Tibial nerve (tissue), 4 donors: ENCODE results near the gene SRRM5.

Experiments used
- CTCF ChIP-seq, 5 experiments: fragments of 200-600 bp in 3 of 5; fragments of 450-650 bp in 2 of 5; sonication (generic) in 3 of 5; IDR thresholded peaks; one replicate each; pipeline ENCODE4 v1.5.1; 2016 to 2019; ENCODE audit warnings: antibody characterized with exemption in 5 of 5, mild to moderate bottlenecking in 3 of 5, moderate library complexity in 2 of 5
- EP300 ChIP-seq, 2 donors: sonication (generic); formaldehyde crosslinking; IDR thresholded peaks; one replicate each; pipeline ENCODE4 v1.6.1; 2017; ENCODE audit warnings: antibody characterized with exemption in 2 of 2, mild to moderate bottlenecking in 1 of 2
- POLR2A ChIP-seq, 2 donors: fragments of 450-650 bp; IDR thresholded peaks; one replicate each; pipeline ENCODE4 v1.6.1; 2017; ENCODE audit warnings: antibody characterized with exemption in 2 of 2, mild to moderate bottlenecking in 2 of 2, moderate library complexity in 2 of 2

DNA sequence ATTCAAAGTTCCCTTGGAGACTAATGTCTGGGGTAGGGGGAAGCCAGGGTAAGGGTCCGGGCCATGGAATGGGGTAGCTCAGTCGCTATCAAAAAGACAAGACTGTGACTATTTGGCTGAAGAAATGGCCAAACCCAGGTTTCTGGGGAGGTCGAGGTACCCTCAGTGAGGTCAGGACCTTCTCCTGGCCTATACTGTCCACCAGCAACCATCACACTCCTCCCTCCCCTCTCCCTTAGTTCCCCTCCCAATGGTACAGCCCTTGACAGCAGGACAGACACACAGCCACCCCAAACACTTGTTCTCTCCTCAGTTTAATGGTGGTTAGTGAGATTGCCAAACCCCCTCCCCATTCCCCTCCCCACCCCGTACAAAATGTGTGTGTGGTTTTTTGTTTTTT lies 10.2 kb downstream of the SRRM5 start:
- TF ChIP-seq POLR2A (IDR thresholded peaks at IDR 0.05) (no peak), CTCF (IDR thresholded peaks at IDR 0.05) (no peak), EP300 (IDR thresholded peaks at IDR 0.05) (no peak)
